Endothelial cell (in vitro differentiated cells): ENCODE data around the gene CFAP61. TPM values are rescaled to one million over a fixed set of nuclear protein-coding genes. Genes with fewer than 3 reads are reported as not detected.

Experiments
- DNase-seq: peaks from one replicate; pipeline ENCODE4 v3.0.0; 2021; ENCODE audit warnings: low spot score
- H3K27ac Mint-ChIP-seq: one replicate; pipeline ENCODE4 v1.8.0; 2021; ENCODE audit warnings: mixed read lengths, inconsistent platforms; ENCODE audit not compliant: unreplicated experiment
- H3K27me3 Mint-ChIP-seq: one replicate; pipeline ENCODE4 v1.8.0; 2021; ENCODE audit warnings: mild to moderate bottlenecking, moderate library complexity, mixed read lengths, inconsistent platforms; ENCODE audit not compliant: unreplicated experiment
- H3K36me3 Mint-ChIP-seq: one replicate; pipeline ENCODE4 v1.8.0; 2021; ENCODE audit warnings: mild to moderate bottlenecking, low read depth, mixed read lengths, inconsistent platforms; ENCODE audit not compliant: unreplicated experiment
- H3K4me1 Mint-ChIP-seq: one replicate; pipeline ENCODE4 v1.8.0; 2021; ENCODE audit warnings: mild to moderate bottlenecking, mixed read lengths, inconsistent platforms; ENCODE audit not compliant: unreplicated experiment
- H3K4me3 Mint-ChIP-seq: one replicate; pipeline ENCODE4 v1.8.0; 2021; ENCODE audit warnings: mild to moderate bottlenecking, mixed read lengths, inconsistent platforms; ENCODE audit not compliant: unreplicated experiment
- H3K9me3 Mint-ChIP-seq: one replicate; pipeline ENCODE4 v1.8.0; 2021; ENCODE audit warnings: mixed read lengths, inconsistent platforms; ENCODE audit not compliant: unreplicated experiment
- total RNA-seq: library from RNA; stranded (reverse); fragmentation: NEBNext Ultra II Directional; extraction: Animal tissue kit (Norgen Biotek cat#: 25700); gene quantifications from one replicate; pipeline ENCODE4 v1.2.1, GENCODE V29; 2021; ENCODE audit not compliant: unreplicated experiment
- TF ChIP-seq, protein P1 (sequence below): fragments of 200-600 bp; sonication (generic); IDR thresholded peaks from one replicate; pipeline ENCODE4 v1.5.0; 2021; ENCODE audit warnings: antibody characterized with exemption; ENCODE audit not compliant: unreplicated experiment

CFAP61 gene
- total RNA-seq, 1 donor from 2014 or later: not detected

DNA sequence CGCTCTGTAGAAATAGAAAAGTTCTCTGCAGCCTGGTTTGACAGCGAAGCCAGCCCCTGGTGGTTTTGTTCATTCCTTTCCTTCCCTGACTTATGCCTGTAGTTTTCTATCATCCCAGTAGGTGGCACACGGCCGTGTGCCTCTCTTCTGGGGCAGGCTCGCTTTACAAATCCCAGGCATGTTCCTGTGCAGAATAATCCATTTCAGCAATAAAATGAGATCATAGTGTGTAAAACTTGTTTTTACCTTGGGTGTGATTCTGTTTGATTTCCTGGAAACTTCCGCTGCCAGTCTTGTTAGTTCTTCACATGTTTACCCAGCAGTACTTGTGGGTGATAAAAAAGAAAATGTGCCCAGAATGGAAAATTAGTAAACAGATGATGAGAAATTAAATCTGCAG is 308.1 kb downstream of the CFAP61 start:
- DNase-seq: peak; percentile 62
- Mint-ChIP-seq H3K4me1 (peaks cover 3% of the 10 kb centered on the region), H3K27me3 (peaks cover 21% of the 10 kb centered on the region), H3K4me3 (no peak overlapping the region), H3K9me3 (no peaks in the 10 kb centered on the region), H3K36me3 (no peaks in the 10 kb centered on the region), H3K27ac (no peak overlapping the region)
- TF ChIP-seq, protein P1, sequence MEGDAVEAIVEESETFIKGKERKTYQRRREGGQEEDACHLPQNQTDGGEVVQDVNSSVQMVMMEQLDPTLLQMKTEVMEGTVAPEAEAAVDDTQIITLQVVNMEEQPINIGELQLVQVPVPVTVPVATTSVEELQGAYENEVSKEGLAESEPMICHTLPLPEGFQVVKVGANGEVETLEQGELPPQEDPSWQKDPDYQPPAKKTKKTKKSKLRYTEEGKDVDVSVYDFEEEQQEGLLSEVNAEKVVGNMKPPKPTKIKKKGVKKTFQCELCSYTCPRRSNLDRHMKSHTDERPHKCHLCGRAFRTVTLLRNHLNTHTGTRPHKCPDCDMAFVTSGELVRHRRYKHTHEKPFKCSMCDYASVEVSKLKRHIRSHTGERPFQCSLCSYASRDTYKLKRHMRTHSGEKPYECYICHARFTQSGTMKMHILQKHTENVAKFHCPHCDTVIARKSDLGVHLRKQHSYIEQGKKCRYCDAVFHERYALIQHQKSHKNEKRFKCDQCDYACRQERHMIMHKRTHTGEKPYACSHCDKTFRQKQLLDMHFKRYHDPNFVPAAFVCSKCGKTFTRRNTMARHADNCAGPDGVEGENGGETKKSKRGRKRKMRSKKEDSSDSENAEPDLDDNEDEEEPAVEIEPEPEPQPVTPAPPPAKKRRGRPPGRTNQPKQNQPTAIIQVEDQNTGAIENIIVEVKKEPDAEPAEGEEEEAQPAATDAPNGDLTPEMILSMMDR: peak; percentile 67

DNA sequence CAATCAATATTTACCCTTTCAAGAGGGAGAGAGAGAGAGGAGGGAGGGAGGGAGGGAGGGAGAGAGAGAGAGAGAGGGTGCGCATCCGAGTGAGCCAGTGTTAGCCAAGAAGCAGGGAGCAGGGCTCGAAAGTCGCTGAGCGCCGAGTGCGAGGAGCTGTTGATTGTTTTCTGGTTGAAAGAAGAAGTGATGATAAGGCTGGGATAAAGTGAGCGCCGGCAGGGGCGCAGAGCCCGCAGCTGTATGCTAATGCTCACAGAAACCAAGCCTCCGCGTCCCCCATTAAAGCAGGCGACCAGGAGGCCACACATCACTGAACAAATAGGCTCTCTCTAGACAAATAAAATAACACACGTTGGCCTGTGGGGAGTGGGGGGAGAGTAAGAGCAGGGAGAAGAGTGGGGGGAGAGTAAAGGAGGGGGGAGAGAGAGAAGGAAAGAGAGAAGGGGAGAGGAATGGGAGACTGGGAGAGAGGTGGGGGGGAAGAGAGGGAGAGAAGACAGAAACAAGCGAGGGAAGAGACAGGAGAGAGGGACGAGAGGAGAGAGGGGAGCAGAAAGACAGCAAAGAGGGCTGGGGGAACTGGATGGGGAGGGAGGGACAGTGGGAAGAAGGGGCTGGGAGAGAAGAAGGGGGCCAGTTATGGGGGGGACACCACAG is 310.6 kb downstream of the CFAP61 start:
- no peak overlapping the region for H3K27ac Mint-ChIP-seq
- TF ChIP-seq, protein P1: no peak

GRCh38 chr20:20363434-20363798 is 311.1 kb downstream of the CFAP61 start:
- no peak overlapping the region for H3K27ac Mint-ChIP-seq

More for the DNA sequence above, 310.6 kb downstream of the CFAP61 start:
- no peaks in the 10 kb centered on the region for H3K36me3 Mint-ChIP-seq
- H3K27me3 Mint-ChIP-seq: peaks cover 26% of the 10 kb centered on the region
- no peaks in the 10 kb centered on the region for H3K9me3 Mint-ChIP-seq
- peak; percentile 32 for DNase-seq
- H3K4me3 Mint-ChIP-seq: no peak overlapping the region
- peaks cover 5% of the 10 kb centered on the region for H3K4me1 Mint-ChIP-seq

DNA sequence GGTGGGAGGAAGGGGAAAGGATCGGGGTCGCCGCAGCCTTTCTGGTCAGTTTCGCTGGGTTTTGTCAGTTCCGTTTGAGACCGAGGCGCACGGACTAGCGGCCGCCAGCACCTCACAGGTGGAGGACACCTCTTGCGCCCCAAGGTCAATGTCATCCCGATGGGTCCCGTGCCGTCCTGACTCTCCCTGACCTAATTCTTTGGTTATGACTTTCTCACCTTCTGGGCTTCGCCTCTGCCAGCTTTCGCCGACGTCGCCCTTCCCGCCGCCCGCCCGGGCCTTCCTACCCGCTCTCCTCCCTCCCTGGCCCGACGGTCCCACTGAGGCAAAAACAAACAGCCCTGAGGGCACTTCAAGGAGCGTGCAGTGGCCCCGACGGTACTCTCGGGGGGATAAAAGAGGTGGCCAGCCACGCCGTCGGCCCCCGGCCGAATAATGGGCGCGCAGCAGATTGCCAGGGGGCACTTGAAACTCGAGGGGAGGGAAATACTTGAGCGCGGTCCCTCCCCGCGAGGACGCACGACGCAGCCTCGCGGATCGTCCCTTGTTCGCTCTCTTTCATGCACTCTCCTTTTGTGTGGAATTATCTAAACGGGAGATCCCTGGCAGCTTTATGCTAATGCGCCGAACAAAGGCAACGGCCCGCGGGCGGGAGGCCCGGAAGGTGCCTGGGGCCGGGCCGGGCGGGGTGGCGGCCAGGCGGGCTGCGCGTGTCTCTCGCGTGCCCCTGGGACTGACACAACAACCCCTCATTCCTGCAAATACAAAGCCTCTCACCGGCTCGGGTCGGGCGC is 311.7 kb downstream of the CFAP61 start:
- Mint-ChIP-seq H3K36me3 (no peaks in the 10 kb centered on the region), H3K27me3 (peaks cover 26% of the 10 kb centered on the region), H3K4me1 (peaks cover 5% of the 10 kb centered on the region), H3K9me3 (no peaks in the 10 kb centered on the region), H3K27ac (no peak overlapping the region), H3K4me3 (no peak overlapping the region)
- TF ChIP-seq, protein P1: no peak
- DNase-seq: peak; percentile 26

More at GRCh38 chr20:20363434-20363798, 311.1 kb downstream of the CFAP61 start:
- no peak for DNase-seq
- TF ChIP-seq, protein P1: no peak
- no peak overlapping the region for H3K4me3 Mint-ChIP-seq
- H3K27me3 Mint-ChIP-seq: peaks cover 26% of the 10 kb centered on the region
- H3K36me3 Mint-ChIP-seq: no peaks in the 10 kb centered on the region
- H3K4me1 Mint-ChIP-seq: peaks cover 5% of the 10 kb centered on the region
- H3K9me3 Mint-ChIP-seq: no peaks in the 10 kb centered on the region
